GM18868 (cell line): ENCODE measurements around the gene GPR85.
A peak's percentile ranks its signal among the peaks of the same experiment; 100 is the strongest.
"Not testable (repeated sequence)": the region's sequence is repeated elsewhere in the genome, so short reads cannot be mapped to it uniquely, and the experiment has no call there.

ENCODE experiments used
- ATAC-seq: cut with Tn5 transposase; IDR thresholded peaks from one replicate; pipeline ENCODE4 v1.9.1; 2021; ENCODE audit warnings: mild to moderate bottlenecking, moderate library complexity; ENCODE audit not compliant: unreplicated experiment

Gene GPR85, protein sequence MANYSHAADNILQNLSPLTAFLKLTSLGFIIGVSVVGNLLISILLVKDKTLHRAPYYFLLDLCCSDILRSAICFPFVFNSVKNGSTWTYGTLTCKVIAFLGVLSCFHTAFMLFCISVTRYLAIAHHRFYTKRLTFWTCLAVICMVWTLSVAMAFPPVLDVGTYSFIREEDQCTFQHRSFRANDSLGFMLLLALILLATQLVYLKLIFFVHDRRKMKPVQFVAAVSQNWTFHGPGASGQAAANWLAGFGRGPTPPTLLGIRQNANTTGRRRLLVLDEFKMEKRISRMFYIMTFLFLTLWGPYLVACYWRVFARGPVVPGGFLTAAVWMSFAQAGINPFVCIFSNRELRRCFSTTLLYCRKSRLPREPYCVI

DNA sequence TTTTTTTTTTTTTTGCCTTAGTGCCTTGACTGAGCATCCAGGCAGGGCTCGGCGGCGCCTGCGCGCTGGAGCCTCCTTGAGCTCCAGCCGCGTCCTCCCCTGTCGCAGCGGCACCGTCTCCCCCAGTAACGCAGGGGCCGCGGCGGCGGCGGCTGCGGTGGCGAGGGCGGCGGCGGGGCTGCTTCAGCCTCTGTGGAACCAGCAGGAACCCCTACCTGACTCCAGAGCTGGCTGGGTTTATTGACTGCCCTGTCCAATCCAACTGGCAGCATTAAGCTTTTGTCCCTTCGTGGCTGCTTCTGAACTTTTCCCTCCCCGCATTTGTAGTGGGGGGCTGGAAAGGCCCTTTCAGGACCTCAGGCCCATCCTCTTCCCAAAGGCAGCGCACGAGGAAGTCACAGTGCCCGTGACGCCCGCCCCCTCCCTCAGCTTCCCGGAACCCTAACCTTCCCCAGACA is at the start of gene GPR85:
GPR85 (minus strand) TSS at position 397 of the 458 bp plus-strand sequence. CDS start 2,106 bp downstream, outside the sequence.
- ATAC-seq = peak; percentile 87

GRCh38 chr7:113134025-113134424 is 47.4 kb upstream of the GPR85 start:
- no peak for ATAC-seq

DNA sequence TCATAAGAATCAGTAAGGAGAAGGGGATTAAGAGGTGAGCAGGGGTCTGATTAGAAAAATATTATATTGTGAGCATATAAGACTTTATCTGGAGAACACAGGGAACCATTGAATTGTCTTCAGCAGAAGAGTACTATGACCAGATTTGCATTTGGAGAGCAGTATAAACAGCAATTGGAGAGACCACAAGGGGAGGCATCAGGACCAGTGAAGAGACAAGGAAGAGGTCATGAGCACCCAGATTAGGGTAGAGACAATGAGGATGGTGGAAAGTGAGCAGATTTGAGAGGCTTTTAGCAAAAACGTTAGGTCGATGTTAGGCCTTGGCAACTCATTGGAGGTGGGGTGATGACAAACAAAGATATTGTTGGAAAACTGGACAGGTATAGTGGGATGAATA is 44.7 kb upstream of the GPR85 start:
- ATAC-seq = no peak

- no peak for ATAC-seq
Measured at GRCh38 chr7:113128031-113128430, 41.4 kb upstream of the GPR85 start.

DNA sequence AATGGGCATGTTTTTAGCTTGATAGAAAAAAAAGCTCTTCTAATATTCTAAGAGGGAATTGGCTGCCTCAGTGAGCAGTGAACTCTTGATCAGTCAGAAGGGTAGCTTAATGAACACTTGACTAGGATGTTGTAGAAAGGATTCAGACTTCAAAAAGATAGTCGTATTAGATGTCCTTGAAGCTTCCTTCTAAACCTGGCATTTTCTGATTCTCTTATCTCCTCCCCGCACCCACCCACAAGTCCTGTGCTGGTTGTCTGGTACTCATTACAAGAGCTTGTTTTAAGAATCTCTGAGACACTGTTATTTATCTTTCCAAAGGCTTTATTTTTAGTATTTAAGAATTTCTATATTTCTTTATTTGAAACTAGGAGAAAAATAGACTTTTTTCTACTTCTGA is 39.1 kb upstream of the GPR85 start:
- ATAC-seq = no peak

- ATAC-seq = no peak
Measured at GRCh38 chr7:113122744-113123143, 36.1 kb upstream of the GPR85 start.

- ATAC-seq = no peak
Measured at GRCh38 chr7:113120647-113121046, 34.0 kb upstream of the GPR85 start.

DNA sequence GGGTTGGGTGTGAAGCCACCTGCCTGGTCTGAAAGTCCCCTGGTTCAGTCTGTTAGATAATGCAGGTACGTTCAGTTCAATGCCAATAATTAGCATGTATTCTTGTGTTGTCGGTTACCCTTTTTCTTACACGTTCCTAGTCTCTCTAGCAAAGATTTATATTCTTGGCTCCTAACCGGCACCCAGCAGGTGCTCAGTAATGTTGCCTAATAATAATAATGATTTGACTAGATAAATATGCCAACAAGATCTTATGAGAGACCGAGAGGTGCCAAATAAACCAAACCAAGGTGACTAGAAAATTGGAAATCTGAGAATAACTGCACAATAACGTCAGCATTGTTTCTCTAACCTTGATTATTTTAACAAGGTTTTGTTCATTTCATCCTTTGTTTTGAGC is 32.8 kb upstream of the GPR85 start:
- no peak for ATAC-seq

DNA sequence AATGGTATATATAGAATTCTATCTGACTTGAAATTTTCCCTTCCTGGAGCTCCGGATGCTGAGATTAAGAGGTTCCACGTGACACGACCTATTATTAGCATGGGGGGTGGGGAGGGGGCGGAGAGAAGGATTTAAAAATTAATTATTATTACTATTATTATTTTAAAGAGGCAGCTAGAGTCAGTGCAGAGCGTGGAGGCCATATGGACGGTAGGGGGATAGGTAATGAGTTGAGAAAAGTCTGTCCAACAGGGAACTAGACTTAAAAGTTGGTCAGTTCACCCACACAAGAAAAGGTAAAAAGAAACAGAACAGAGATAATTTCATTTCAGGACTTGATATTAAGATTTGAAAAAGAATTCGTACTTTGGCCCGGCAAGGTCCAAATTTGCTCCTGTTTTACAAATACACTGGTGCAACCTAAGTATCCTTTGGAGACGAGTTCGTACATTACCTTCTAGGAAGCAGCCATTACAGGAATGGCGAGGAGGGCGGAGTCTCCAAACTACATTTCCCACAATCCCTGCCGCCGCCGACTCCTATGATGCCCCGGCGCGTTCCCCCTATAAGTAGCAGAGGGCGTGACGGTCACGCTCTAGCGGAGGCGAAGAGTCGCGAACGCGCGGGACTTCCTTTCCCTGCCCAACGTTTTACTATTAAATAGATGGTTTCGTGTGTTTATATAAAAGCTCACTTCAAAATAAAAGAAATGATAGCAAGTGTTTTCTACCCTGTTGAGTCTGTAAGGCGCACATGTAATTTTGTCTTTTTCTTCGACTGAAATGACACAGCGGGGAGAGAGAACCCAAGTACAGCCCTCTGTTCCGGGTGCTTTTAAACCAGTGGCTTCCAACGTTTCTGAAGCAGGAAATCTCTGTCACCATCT is 31.7 kb upstream of the GPR85 start, which contains the start of gene SMIM30:
SMIM30 (minus strand) TSS at position 481 of the 886 bp plus-strand sequence. CDS start 976 bp downstream, outside the sequence.
- peak; percentile 98 for ATAC-seq

DNA sequence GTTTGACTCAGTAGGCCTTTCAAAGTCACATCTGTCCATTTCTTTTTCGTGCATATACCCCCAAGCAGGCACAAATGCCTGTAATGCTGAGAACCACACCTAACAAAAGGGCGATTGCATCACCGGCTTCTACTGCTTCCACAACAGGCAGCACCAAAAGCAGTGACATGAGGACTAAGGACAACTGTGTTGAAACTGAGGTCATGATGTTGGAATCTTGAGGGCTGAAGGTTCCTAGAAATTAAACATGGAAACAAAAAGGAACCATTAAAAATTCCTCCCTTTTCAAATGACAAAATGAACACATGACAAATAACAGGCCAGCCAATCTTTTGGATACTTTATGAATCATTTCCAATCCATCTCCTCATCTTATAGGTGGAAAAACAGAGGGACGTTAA is 30.7 kb upstream of the GPR85 start:
- ATAC-seq = not testable (repeated sequence)

- ATAC-seq = peak; percentile 38
Measured at GRCh38 chr7:113113912-113114311, 27.3 kb upstream of the GPR85 start.

GRCh38 chr7:113109718-113110117 is 23.1 kb upstream of the GPR85 start:
- no peak for ATAC-seq

DNA sequence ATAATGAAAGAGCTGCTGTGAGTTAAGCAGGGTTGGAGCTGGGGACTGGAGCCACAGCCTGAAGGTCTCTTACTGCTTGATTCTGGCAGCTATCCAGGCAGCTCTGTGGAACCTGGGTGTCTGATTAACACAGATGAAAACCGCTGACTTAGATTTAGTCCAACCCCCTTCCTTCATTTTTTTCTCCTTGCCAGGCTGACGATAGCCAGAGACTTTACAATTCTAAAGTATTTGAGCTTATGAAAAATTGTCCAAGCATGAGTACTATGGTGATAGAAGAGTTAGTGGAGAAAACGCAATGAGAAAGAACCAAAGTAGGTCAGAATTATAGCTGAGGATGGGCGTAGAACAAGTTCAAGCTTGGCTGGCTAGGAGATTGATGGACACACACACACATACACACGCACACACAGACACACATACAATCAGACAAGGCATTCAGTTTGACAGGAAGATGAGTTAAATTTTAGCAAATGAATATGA is 13.5 kb upstream of the GPR85 start:
- no peak for ATAC-seq

GRCh38 chr7:113099284-113099919 is 12.8 kb upstream of the GPR85 start:
- no peak for ATAC-seq

GRCh38 chr7:113094517-113095249 is 8.1 kb upstream of the GPR85 start:
- no peak for ATAC-seq

DNA sequence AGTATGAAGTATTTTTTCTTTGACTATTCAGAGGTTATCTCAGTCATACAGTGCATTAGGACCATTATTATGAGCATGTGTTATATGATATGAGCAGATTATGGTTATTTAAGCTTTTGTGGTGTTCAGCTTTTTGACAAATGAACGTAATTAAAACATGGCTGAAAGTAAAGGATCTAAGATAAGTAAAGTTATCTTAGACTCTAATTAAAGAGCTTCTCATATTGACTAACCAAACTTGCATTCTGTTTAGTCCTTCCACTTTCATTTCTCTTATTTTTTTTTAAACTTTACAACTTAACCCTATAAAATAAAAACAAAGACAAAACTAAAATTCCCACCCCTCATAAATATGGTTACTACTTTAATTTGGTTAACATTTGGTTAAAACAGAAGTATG is 6.9 kb upstream of the GPR85 start:
- no peak for ATAC-seq

DNA sequence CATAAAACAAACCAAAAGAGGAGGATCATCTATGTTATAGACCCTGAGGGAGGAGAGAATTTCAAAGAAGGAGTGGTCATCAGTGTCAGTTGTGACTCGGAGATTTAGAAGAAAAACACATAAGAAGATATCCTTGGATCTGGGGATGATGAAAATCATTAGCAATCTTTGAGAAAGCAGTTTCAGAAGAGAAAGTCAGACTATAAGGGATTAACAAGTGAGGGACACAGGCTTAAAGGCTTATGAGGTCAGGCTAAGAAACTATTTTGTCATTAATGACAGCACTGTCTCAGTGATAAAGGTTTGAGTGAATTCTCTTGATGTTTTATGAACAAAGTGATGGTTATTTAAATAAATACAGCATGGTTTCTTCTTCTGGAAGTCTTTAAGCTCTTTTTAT is 6.1 kb upstream of the GPR85 start:
- no peak for ATAC-seq

- no peak for ATAC-seq
Measured at GRCh38 chr7:113087071-113087998, 708 bp upstream of the GPR85 start.

- peak; percentile 3 for ATAC-seq
Measured at GRCh38 chr7:113085781-113086390, 741 bp downstream of the GPR85 start.
